Stimulated activated naive CD8-positive, alpha-beta T cell treated with anti-CD3 and anti-CD28 coated beads, Interleukin-15, Interleukin-2, amounts not matched to agents 100 U/mL and 50 U/mL, for 24 hours (primary cell): Measurements from ENCODE around the gene DIS3L2.
A peak's percentile ranks its signal among the peaks of the same experiment; 100 is the strongest.
"Not testable (repeated sequence)": the region's sequence is repeated elsewhere in the genome, so short reads cannot be mapped to it uniquely, and the experiment has no call there.

Experiments used
- ATAC-seq: fragments of 150-1000 bp; cut with Tn5 transposase; one replicate; pipeline ENCODE4 v1.10.0; 2021
- DNase-seq: peaks from one replicate; pipeline ENCODE4 v3.0.0; 2021

Gene DIS3L2

GRCh38 chr2:232009639-232010274, 48.2 kb downstream of the DIS3L2 start:
- ATAC-seq (no peak), DNase-seq (no peak)

- ATAC-seq (no peak), DNase-seq (no peak)
These were observed 52.3 kb downstream of the DIS3L2 start for GRCh38 chr2:232013701-232014353.

GRCh38 chr2:232014681-232015080, 53.2 kb downstream of the DIS3L2 start:
- ATAC-seq (no peak), DNase-seq (no peak)

- no peak for DNase-seq
- no peak for ATAC-seq
These were observed 56.7 kb downstream of the DIS3L2 start for GRCh38 chr2:232018181-232018580.

GRCh38 chr2:232022718-232023117, 61.2 kb downstream of the DIS3L2 start:
- no peak for ATAC-seq
- DNase-seq, result no peak

GRCh38 chr2:232023426-232023825, 61.9 kb downstream of the DIS3L2 start:
- ATAC-seq, result no peak
- DNase-seq, result no peak

- DNase-seq (no peak), ATAC-seq (no peak)
These were observed 62.9 kb downstream of the DIS3L2 start for GRCh38 chr2:232024457-232024856.

- ATAC-seq (peak; percentile 97), DNase-seq (no peak)
These were observed 65.4 kb downstream of the DIS3L2 start for GRCh38 chr2:232026910-232027309.

GRCh38 chr2:232027530-232027929, 66.0 kb downstream of the DIS3L2 start:
- peak; percentile 53 for ATAC-seq
- no peak for DNase-seq

- DNase-seq, result no peak
- no peak for ATAC-seq
These were observed 66.6 kb downstream of the DIS3L2 start for GRCh38 chr2:232028071-232028470.

GRCh38 chr2:232028631-232029030, 67.1 kb downstream of the DIS3L2 start:
- no peak for DNase-seq
- no peak for ATAC-seq

GRCh38 chr2:232029346-232029745, 67.8 kb downstream of the DIS3L2 start:
- no peak for DNase-seq
- no peak for ATAC-seq

- ATAC-seq, result no peak
These were observed 68.7 kb downstream of the DIS3L2 start for GRCh38 chr2:232030229-232030628.

GRCh38 chr2:232035292-232035691, 73.8 kb downstream of the DIS3L2 start:
- ATAC-seq, DNase-seq: not testable (repeated sequence)

More at GRCh38 chr2:232030229-232030628, 68.7 kb downstream of the DIS3L2 start:
- DNase-seq, result no peak

GRCh38 chr2:232036876-232037275, 75.4 kb downstream of the DIS3L2 start:
- DNase-seq, ATAC-seq: not testable (repeated sequence)

- ATAC-seq (no peak), DNase-seq (no peak)
These were observed 76.9 kb downstream of the DIS3L2 start for GRCh38 chr2:232038251-232038880.

GRCh38 chr2:232038881-232039485, 77.5 kb downstream of the DIS3L2 start:
- ATAC-seq (no peak), DNase-seq (no peak)

- ATAC-seq, result no peak
These were observed 81.5 kb downstream of the DIS3L2 start for GRCh38 chr2:232042911-232043574.

GRCh38 chr2:232043966-232044365, 82.5 kb downstream of the DIS3L2 start:
- DNase-seq (no peak), ATAC-seq (peak; percentile 68)

More at GRCh38 chr2:232042911-232043574, 81.5 kb downstream of the DIS3L2 start:
- no peak for DNase-seq

- no peak for DNase-seq
These were observed 87.8 kb downstream of the DIS3L2 start for GRCh38 chr2:232049350-232049749.

GRCh38 chr2:232052591-232052990, 91.1 kb downstream of the DIS3L2 start:
- DNase-seq (no peak), ATAC-seq (no peak)

More at GRCh38 chr2:232049350-232049749, 87.8 kb downstream of the DIS3L2 start:
- no peak for ATAC-seq

- ATAC-seq (no peak), DNase-seq (no peak)
These were observed 92.3 kb downstream of the DIS3L2 start for GRCh38 chr2:232053777-232054176.
